Activated naive CD4-positive, alpha-beta T cell treated with anti-CD3 and anti-CD28 coated beads, Interleukin-2, amount 50 U/mL, for 72 hours (primary cell): ENCODE data around the gene TSC22D1. TPM values are rescaled to one million over a fixed set of nuclear protein-coding genes. Genes with fewer than 3 reads are reported as not detected.
"Not testable (repeated sequence)": the region's sequence is repeated elsewhere in the genome, so short reads cannot be mapped to it uniquely, and the experiment has no call there.

ENCODE experiments used
- ATAC-seq, 2 donors: fragments of 150-1000 bp; cut with Tn5 transposase; 2 replicates each; pipeline ENCODE4 v1.10.0; 2021; ENCODE audit warnings: mild to moderate bottlenecking in 2 of 2, moderate library complexity in 2 of 2
- DNase-seq, 2 donors: peaks; one replicate each; pipeline ENCODE4 v3.0.0; 2021 to 2022; ENCODE audit warnings: low spot score in 2 of 2
- H3K27ac Mint-ChIP-seq, 2 donors: one replicate each; pipeline ENCODE4 v1.8.0; 2022; ENCODE audit warnings: mild to moderate bottlenecking in 2 of 2, mixed read lengths in 2 of 2
- H3K36me3 Mint-ChIP-seq, 2 donors: one replicate each; pipeline ENCODE4 v1.8.0; 2022; ENCODE audit warnings: mixed read lengths in 2 of 2
- H3K9me3 Mint-ChIP-seq, 2 donors: one replicate each; pipeline ENCODE4 v1.8.0; 2022; ENCODE audit warnings: mixed read lengths in 2 of 2
- total RNA-seq, 2 donors: library from RNA; stranded (reverse); gene quantifications; one replicate each; pipeline ENCODE4 v1.2.3, GENCODE V29; 2022

TSC22D1 gene
- total RNA-seq, 2 donors from 2014 or later, result 7.9 to 12.7 TPM

DNA sequence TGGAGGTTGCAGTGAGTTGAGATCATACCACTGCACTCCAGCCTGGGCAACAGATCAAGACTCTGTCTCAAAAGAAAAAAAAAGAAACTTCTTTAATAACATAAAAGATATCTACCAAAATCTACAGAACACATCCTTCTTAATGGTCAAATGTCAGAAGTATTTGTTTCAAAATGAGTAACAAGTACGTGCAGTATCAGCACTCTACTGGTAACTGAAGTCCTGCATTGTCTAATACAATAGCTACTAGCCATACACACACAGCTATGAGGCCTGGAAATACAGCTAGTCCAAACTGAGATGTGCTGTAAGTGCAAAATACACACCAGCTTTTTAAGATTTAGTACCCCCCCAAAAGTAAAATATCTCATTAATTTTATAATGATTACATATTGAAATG lies 88.1 kb downstream of the TSC22D1 start:
- Mint-ChIP-seq H3K27ac (no peak overlapping the region), H3K9me3 (no peaks in the 10 kb centered on the region), H3K36me3 (no peaks in the 10 kb centered on the region)
- ATAC-seq (no peak), DNase-seq (no peak)

DNA sequence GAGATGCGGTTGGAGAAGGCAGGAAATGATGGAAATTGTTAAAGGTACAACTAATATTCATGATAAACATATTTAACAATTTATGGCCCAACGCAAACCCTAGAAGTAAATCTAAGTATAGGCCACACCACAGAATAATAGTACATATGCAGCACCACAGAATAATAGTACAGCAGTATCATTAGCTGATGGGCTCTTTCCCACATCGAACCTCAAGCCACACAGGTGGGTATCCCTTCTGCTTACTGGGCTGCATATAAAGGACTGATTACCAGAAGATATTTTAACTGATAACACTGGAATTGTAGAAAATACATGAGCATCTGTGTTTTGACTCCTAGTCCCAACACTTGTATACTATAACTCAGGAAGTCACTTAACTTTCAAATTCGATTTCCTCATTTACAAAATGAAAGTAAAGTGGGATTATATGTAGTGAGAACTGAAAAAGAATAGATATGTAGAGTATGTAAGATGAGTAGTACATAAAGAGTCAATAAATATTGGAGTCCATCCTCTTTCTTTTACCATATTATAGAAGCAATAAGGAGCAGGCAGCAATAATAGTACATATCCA lies 91.5 kb downstream of the TSC22D1 start:
- no peaks in the 10 kb centered on the region for H3K9me3 Mint-ChIP-seq
- no peaks in the 10 kb centered on the region for H3K36me3 Mint-ChIP-seq
- H3K27ac Mint-ChIP-seq, result peak overlapping the region in 1 of 2 donors; percentile 76
- ATAC-seq, result peak in 1 of 2 donors; percentile 36
- DNase-seq, result no peak

DNA sequence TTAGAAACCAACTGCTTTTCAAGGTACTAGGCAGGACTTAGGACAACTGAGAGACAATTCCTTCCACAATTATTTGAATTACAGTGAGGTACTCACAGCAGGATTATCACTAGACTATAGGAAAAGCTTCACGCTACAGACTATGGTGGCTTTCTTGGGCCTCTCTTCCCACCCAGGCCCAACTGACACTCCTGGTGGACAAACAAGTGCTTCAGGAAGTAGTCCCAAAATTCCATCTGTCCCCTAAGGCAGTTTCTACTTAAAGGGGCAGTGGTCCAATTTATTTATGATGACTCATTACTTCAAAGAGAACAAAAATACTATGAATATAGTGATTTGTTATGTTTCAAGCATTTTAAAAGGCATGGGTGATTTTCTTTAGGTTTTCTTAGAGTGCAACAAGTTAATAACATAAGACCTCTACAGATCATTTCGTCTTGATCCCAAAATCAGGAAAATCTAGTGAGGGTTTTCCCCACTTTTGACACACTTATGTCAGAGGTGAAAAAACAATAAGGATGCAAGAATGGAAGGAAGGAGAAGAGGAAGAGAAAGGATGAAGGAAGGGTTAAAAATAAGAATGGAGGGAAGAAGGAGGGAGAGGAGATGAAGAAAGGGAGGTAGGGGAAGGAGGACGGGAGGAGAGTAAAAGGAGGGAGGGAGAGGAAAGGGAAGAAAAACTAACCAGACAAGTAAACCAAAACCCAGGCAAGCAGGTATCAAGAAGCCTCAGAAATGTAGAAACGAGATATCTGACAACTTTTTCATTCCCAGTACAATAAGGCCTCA lies 101.8 kb downstream of the TSC22D1 start:
- ATAC-seq (no peak), DNase-seq (no peak)
- Mint-ChIP-seq H3K36me3 (no peaks in the 10 kb centered on the region), H3K9me3 (no peaks in the 10 kb centered on the region), H3K27ac (peak overlapping the region in 1 of 2 donors; percentile 45)

DNA sequence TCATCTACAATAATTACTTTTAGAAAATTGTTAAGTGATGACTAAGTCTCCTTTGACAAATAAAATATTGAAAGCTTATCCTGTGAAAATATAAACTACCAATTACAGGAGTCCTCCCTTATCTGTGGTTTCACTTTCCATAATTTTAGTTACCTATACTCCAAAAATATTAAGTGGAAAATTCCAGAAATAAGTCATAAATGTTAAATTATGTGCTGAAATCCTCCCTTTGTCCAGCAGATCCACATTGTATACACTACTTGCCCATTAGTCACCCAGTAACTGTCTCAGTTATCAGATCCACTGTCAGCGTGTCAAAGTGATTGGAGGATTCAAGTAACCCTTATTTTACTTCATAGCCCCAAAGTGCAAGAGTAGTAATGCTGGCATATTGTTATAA lies 104.4 kb downstream of the TSC22D1 start:
- no peak for ATAC-seq
- no peak for DNase-seq
- no peaks in the 10 kb centered on the region for H3K9me3 Mint-ChIP-seq
- H3K36me3 Mint-ChIP-seq, result no peaks in the 10 kb centered on the region
- H3K27ac Mint-ChIP-seq, result no peak overlapping the region

GRCh38 chr13:44470638-44471562 lies 105.2 kb downstream of the TSC22D1 start:
- H3K9me3 Mint-ChIP-seq, result no peaks in the 10 kb centered on the region
- no peak overlapping the region for H3K27ac Mint-ChIP-seq
- no peak for ATAC-seq
- no peaks in the 10 kb centered on the region for H3K36me3 Mint-ChIP-seq
- no peak for DNase-seq

DNA sequence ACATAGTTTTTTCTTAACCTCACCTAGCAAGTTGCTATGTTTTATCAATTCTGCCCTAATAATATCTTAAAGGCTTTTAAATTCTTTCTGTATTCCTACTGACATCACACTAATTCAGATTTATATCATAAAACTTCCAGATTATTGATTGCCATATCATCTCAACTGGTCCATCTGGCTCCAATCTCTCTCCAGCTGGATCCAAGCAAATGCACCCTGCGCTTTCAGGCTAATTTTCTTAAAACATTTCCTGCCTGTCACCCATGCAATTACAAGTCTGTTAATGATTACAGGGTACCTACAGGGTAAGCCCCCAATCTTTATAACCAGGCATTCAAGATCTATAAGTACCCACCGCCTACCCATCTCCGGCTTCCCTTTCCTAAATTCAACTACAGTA lies 107.3 kb downstream of the TSC22D1 start:
- H3K9me3 Mint-ChIP-seq, result no peaks in the 10 kb centered on the region
- no peak for ATAC-seq
- H3K36me3 Mint-ChIP-seq, result no peaks in the 10 kb centered on the region
- H3K27ac Mint-ChIP-seq, result no peak overlapping the region
- no peak for DNase-seq

- H3K27ac Mint-ChIP-seq, result no peak overlapping the region
- ATAC-seq, result no peak
Measured at GRCh38 chr13:44465318-44465717, 110.8 kb downstream of the TSC22D1 start.

GRCh38 chr13:44464471-44464870 lies 111.7 kb downstream of the TSC22D1 start:
- Mint-ChIP-seq H3K9me3 (no peaks in the 10 kb centered on the region), H3K36me3 (no peaks in the 10 kb centered on the region), H3K27ac (no peak overlapping the region)
- ATAC-seq (no peak), DNase-seq (no peak)

More at GRCh38 chr13:44465318-44465717, 110.8 kb downstream of the TSC22D1 start:
- DNase-seq, result no peak
- H3K36me3 Mint-ChIP-seq, result no peaks in the 10 kb centered on the region
- H3K9me3 Mint-ChIP-seq, result no peaks in the 10 kb centered on the region

- Mint-ChIP-seq H3K9me3 (no peaks in the 10 kb centered on the region), H3K27ac (no peak overlapping the region), H3K36me3 (no peaks in the 10 kb centered on the region)
- DNase-seq, result no peak
- no peak for ATAC-seq
Measured at GRCh38 chr13:44463759-44464158, 112.4 kb downstream of the TSC22D1 start.

GRCh38 chr13:44459674-44460073 lies 116.5 kb downstream of the TSC22D1 start:
- peaks cover 10 to 14% of the 10 kb centered on the region in 2 donors for H3K36me3 Mint-ChIP-seq
- no peak for ATAC-seq

GRCh38 chr13:44458313-44458975 lies 117.7 kb downstream of the TSC22D1 start:
- Mint-ChIP-seq H3K27ac (no peak overlapping the region), H3K9me3 (no peaks in the 10 kb centered on the region), H3K36me3 (peaks cover 10 to 14% of the 10 kb centered on the region in 2 donors)
- ATAC-seq (no peak), DNase-seq (no peak)

More at GRCh38 chr13:44459674-44460073, 116.5 kb downstream of the TSC22D1 start:
- no peak for DNase-seq
- no peak overlapping the region for H3K27ac Mint-ChIP-seq
- H3K9me3 Mint-ChIP-seq, result no peaks in the 10 kb centered on the region

GRCh38 chr13:44456212-44456611 lies 119.9 kb downstream of the TSC22D1 start:
- DNase-seq, H3K9me3 Mint-ChIP-seq, ATAC-seq, H3K27ac Mint-ChIP-seq: not testable (repeated sequence)
- peaks cover 10 to 14% of the 10 kb centered on the region in 2 donors for H3K36me3 Mint-ChIP-seq

DNA sequence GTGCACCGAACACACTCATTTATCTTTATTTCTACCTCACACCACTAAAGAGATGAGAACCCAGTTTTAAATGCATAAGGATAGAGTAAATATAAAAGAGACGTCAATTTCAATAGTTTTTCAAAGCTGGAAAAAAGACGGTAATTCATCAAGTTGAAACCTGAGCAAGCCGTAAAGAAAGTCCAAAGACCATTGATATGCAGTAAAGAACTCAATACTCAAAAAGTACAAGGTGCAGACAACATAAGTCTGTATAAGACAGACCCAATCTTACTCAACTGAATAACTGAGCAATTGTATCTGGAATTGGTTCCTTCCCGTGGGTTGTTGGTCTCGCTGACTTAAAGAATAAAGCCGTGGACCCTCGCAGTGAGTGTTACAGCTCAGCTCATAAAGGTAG lies 120.4 kb downstream of the TSC22D1 start:
- peaks cover 10 to 14% of the 10 kb centered on the region in 2 donors for H3K36me3 Mint-ChIP-seq
- H3K9me3 Mint-ChIP-seq, result no peaks in the 10 kb centered on the region
- DNase-seq (no peak), ATAC-seq (no peak)
- no peak overlapping the region for H3K27ac Mint-ChIP-seq

DNA sequence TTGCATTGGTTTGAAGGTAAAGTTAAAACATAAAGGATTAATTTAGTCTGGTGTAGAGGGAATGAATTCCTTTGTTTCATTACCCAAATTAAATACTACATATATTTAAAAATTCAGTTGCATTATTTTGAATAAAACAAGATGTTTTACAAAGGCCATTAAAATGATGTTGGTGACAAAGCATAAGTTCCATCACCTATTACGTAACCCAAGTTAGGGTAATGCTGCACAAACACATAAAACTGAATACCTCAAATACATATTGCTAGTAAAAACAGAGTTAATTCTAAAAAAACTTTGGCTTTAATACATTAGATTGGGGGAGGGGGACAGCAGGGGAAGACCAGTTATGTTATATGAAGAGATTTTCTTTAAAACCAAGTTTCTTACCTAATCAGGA lies 122.2 kb downstream of the TSC22D1 start:
- H3K36me3 Mint-ChIP-seq, result peaks cover 10 to 14% of the 10 kb centered on the region in 2 donors
- no peaks in the 10 kb centered on the region for H3K9me3 Mint-ChIP-seq
- DNase-seq (no peak), ATAC-seq (no peak)
- no peak overlapping the region for H3K27ac Mint-ChIP-seq

- DNase-seq (no peak), ATAC-seq (no peak)
- Mint-ChIP-seq H3K36me3 (peaks cover 10 to 14% of the 10 kb centered on the region in 2 donors), H3K27ac (no peak overlapping the region), H3K9me3 (no peaks in the 10 kb centered on the region)
Measured at GRCh38 chr13:44453069-44453468, 123.1 kb downstream of the TSC22D1 start.

DNA sequence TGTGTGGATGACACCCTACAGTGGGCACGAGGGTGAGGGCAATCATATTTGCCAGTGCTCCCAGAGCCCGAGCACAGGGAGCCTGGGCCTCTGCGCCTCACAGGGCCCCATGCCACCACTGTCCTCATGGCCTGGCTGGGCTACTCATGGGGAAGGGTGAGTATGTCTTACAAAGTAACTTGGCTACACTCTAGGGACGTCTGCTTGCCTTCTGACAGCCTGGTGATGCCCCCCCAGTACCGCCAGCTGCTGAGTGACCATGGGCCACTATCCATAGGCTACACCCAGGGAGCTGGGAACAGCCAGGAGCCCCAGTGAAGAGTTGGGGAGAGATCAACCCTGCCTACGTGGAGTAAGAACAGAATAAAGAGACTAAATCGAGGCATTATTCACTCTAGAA lies 123.7 kb downstream of the TSC22D1 start:
- H3K27ac Mint-ChIP-seq, result no peak overlapping the region
- no peak for DNase-seq
- no peak for ATAC-seq
- H3K9me3 Mint-ChIP-seq, result no peaks in the 10 kb centered on the region
- H3K36me3 Mint-ChIP-seq, result peaks cover 10 to 14% of the 10 kb centered on the region in 2 donors
